G401 (cell line): ENCODE results near the gene NUDT16L1. TPM values are rescaled to one million over a fixed set of nuclear protein-coding genes. Genes with fewer than 3 reads are reported as not detected.

Experiments used
- DNase-seq: peaks from one replicate; pipeline ENCODE4 v3.0.0-alpha.2; 2015; ENCODE audit warnings: low spot score
- in situ Hi-C: cut with HindIII; loops from 2 replicates; pipeline ENCODE4 v1.10.0; 2016; ENCODE audit warnings: low sequenced_read_pairs, mixed read lengths
- total RNA-seq: library from RNA; depleted of rRNA; stranded (reverse); fragments of >200 nt; shearing (Covaris generic); gene quantifications from 2 replicates; pipeline ENCODE4 v1.2.3, GENCODE V29; 2014

NUDT16L1 gene
- total RNA-seq, 1 experiment from 2014 or later, result 71.5 TPM

- in situ Hi-C loops, result no loop called here
- peak; percentile 85 for DNase-seq
These were observed 31.7 kb upstream of the NUDT16L1 start for GRCh38 chr16:4661661-4662060.

- no peak for DNase-seq
- in situ Hi-C loops, result no loop called here
These were observed 29.9 kb upstream of the NUDT16L1 start for GRCh38 chr16:4663465-4663776.

DNA sequence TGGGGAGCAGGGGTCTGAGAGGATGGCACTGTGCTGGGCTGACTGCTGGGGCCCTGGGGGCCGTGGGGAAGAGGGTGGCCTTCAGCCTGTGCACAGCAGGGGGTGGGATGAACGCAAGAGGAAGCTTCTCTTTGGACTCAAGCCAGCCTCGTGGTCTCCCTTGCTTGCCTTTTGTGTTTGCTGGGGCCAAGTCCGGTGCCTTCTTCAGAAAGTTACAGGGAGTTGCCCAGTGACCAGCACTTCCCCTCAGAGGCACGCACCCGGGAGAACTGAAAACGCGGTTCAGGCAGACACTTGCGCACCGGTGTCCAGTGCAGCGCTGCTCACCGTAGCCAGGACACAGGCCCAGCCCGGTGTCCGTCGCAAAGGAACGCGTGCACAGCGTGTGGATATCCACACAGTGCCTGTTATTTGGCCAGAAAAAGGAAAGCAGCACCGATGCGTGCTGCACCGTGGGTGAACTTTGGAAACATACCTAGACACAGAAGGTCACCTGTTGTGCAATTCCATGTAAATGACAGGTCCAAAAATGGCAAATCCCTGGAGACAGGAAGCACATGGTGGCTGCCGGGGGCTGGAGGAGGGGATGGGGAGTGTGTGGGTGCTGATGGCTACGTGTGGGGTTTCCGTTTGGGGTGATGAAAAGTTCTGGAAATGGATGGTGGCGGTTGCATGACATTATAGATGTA is 29.4 kb upstream of the NUDT16L1 start:
- no peak for DNase-seq
- in situ Hi-C loops, result no loop called here

GRCh38 chr16:4664538-4665418 is 28.6 kb upstream of the NUDT16L1 start:
- DNase-seq, result peak; percentile 43
- in situ Hi-C loops, result no loop called here

DNA sequence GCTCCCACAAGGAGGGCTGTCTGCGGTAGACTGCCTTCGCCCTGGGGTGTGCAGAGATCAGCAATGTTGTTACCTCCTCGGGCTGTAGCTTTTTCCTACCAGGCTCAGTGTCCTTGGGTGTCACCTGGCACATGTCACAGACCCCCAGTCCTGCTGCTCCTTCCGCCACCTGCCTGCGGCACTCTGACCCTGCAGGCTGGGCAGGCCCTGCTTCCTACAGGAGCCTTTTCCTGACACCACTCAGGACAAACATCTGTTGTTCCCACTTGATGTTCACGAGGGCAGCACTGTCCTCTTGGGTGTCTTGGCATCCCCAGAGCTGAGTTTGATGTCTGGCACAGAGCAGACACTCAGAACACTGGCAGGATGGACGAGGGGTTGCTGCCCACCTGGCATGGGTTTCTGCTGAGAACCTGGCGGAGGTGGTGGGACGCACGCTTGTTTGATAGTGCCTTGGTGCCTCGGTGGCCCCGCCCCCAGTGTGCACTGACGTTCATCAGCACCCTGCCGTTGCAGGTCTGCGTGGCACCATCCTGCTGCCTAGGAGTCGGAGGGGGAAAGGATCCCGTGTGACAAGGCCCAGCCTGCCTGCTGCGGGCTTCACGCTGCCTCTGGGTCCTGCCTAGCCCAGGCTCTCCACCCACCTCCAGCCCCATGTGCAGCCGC is 26.7 kb upstream of the NUDT16L1 start:
- no peak for DNase-seq
- in situ Hi-C loops, result no loop called here

GRCh38 chr16:4667203-4667963 is 26.0 kb upstream of the NUDT16L1 start:
- no peak for DNase-seq
- in situ Hi-C loops, result no loop called here

GRCh38 chr16:4668313-4668960 is 24.9 kb upstream of the NUDT16L1 start:
- in situ Hi-C loops, result no loop called here

DNA sequence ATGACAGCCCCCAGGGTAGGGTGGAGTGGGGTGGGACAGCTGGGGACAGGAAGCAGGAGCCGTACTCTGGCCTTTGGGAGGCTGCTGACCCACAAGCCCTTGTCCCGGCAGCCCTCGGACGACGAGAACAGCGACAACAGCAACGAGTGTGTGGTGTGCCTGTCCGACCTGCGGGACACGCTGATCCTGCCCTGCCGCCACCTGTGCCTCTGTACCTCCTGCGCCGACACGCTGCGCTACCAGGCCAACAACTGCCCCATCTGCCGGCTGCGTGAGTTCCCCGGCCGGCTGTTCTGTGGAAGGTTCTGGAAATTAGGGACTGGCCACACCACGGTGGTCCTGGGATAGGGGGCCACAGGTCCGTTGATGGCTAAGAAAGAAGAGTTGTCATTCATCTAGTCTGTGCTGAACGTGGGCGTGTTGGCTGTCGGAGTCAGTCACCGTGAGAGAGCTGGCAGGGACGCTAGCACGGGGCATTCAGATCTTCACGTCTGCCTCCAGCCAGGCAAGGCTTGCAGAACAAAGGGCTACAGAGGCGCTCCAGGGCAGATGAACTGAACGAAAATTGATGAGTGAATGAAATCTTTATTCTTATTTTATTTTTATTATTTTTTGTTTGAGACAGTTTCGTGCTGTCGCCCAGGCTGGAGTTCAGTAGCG is 19.8 kb upstream of the NUDT16L1 start:
- DNase-seq, result peak; percentile 75
- in situ Hi-C loops, result no loop called here

More at GRCh38 chr16:4668313-4668960, 24.9 kb upstream of the NUDT16L1 start:
- DNase-seq, result no peak

DNA sequence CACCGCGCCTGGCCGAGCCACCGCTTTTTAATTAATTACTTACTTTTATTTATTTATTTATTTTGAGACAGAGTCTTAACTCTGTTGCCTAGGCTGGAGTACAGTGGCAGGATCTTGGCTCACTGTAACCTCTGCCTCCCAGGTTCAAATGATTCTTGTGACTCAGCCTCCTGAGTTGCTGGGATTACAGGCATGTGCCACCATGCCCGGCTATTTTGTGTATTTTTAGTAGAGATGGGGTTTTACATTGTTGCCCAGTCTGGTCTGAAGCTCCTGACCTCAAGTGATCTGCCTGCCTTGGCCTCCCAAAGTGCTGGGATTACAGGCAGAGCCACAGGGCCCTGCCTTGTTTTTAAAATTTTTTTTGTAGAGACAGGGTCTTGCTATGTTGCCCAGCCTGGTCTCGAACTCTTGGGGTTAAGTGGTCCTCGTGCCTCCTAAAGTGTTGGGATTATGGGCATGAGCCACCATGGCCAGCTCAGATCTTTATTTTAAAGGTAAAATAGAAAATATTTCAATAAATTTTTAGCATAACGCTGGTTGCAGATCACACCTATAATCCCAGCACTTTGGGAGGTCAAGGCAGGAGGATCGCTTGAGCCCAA is 18.3 kb upstream of the NUDT16L1 start:
- in situ Hi-C loops, result loop anchor here (25.0 kb wide), 1 partner anchor 163 kb away; no protein-coding TSS in a partner anchor
- no peak for DNase-seq

DNA sequence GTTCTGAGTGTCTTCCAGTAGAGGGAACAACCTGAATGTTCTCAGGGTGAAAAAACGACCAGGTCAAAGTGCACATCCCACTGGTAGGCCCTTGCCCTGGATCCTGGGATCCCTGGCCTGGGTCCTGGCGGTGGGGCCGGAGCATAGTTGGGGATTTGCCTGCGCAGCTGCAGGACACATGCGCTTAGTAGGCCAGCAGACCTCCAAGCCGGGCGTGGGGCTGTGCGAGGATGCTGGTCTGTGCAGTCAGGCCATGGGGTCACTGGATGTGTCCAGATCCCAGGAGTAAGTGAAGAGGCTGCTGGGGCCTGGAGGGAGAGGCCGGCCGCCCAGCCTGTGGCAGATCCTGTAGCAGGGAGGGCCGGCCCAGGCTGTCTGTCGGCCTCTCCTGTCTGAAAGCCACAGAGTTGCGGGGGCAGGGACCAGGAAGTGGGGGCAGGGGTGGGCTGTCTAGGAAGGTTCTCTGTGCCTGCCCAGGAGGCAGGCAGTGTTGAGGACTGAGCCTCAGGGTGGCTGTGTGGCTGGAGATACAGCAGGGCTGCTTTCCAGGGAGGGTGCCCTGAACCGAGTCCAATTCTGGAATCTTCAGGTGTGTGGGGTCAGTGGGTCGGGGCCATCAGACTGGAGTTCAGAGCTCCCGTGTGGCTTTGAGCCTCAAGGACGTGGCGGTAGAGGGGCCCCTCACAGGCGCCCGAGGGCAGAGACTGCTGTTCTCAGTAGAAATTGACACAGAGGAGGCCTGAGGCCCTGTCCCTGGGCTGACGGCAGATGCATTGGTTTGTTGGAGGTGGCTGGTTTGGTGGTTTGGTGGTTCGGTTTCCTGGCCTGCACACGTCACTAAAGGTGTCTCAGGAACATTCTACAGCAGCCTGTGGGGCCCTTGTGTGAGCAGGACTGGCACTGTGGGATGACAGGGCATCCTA is 17.2 kb upstream of the NUDT16L1 start:
- in situ Hi-C loops, result loop anchor here (25.0 kb wide), 1 partner anchor 164 kb away; no protein-coding TSS in a partner anchor
- DNase-seq, result no peak

GRCh38 chr16:4676831-4677230 is 16.5 kb upstream of the NUDT16L1 start:
- in situ Hi-C loops, result loop anchor here (25.0 kb wide), 1 partner anchor 165 kb away; no protein-coding TSS in a partner anchor

DNA sequence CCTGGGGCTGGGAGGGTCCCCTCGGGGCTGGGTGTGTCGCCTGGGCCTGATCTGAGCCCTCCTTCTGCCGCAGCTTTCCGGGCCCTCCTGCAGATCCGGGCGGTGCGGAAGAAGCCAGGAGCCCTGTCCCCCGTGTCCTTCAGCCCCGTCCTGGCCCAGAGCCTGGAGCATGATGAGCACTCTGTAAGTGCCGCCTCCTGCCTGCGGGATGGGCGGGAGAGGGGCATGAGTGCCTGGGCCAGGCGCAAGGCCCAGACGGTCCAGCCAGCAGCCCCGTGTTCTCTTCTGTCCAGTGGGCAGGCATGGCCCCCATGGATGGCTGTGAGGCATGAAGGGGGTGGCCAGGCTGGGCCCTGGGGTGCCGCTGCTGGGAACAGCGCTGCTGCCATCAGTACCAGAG is 16.0 kb upstream of the NUDT16L1 start:
- DNase-seq, result no peak
- in situ Hi-C loops, result loop anchor here (25.0 kb wide), 1 partner anchor 165 kb away; no protein-coding TSS in a partner anchor

More at GRCh38 chr16:4676831-4677230, 16.5 kb upstream of the NUDT16L1 start:
- DNase-seq, result no peak

GRCh38 chr16:4677994-4678393 is 15.4 kb upstream of the NUDT16L1 start:
- no peak for DNase-seq
- in situ Hi-C loops, result loop anchor here (25.0 kb wide), 1 partner anchor 166 kb away; no protein-coding TSS in a partner anchor

- DNase-seq, result no peak
- in situ Hi-C loops, result loop anchor here (25.0 kb wide), 1 partner anchor 166 kb away; no protein-coding TSS in a partner anchor
These were observed 14.8 kb upstream of the NUDT16L1 start for GRCh38 chr16:4678596-4678995.

DNA sequence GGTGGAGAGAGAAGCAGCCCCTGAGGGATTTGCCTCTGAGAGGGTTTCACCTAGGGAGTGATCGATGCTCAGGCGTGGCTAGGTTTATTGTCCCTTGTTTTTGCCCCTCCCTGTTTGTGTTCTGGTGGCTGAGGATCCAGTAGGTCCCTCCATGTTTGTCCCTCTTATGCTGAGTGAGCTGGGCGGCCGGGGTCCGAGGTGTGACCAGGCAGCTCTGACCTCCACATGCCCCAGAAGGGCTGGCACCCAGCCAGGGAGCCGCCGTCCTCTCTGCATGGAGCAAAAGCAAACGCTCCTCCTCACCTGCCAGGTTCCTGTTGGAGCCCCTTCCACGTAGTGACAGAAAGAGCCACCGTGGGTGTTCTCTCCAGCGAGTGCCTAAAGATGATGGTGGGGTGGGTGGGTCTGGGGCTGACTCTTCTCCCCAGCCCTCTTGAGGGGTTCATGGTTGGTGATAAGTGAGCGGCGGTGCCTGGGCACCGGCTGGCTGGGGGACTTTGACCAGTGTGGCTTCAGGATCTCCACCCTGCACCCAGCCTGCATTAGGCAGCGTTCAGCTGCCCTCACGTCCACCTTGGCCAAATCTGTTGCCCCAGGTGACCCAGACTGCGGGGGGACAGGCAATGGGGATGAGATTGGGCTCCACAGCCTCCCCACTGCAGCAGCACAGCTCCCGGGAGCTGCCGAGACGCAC is 14.1 kb upstream of the NUDT16L1 start:
- no peak for DNase-seq
- in situ Hi-C loops, result loop anchor here (25.0 kb wide), 1 partner anchor 167 kb away; no protein-coding TSS in a partner anchor
